Measurements from ENCODE around the gene MTAP.

The MTAP gene

GRCh38 chr9:21802418-21803000, at the start of gene MTAP:
TSS of gene MTAP (plus strand) at chr9:21802636. CDS start at chr9:21802749, 113 bp downstream.
- no peak for DNase-seq

DNA sequence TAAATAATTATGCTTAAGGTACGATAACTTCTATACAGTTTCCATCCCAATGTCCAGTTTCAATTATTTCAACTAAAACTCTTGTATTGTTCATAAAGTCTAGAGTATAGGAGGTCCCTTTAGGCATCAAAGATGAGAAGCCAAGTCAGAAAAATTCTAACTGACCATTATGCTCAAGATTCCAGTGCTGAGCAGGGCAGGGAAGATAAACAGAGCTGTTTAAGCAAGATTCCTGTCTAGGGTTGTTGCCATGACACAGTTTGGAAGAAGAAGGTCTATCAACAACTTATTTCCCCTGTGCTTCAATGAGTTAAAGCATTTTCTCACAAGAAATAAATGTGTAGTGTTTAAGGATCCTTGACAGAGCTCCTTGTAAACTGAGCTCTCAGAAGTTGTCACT, 48.9 kb upstream of the MTAP start:
- no peak for DNase-seq

DNA sequence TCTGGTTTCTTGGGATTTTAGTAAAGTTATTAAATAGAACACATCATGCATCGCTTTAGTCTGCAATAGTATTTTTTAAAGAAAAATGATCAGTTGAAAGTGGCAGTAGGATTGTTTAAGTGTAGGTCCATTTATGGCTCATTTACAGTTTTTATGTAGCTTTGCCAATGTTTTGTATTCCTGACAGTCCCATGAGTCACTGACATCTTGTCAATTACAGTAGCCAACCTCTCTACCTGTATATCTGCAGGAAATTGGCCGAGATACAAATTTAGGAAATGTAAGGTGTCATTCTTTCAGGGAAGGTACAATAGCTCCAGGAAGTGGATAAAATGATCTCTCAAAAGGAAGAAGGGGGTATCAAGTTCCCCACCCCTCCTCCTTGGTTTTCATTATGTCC, 47.7 kb upstream of the MTAP start:
- no peak for DNase-seq

- no peak for DNase-seq
Measured at GRCh38 chr9:21758540-21758939, 43.9 kb upstream of the MTAP start.

DNA sequence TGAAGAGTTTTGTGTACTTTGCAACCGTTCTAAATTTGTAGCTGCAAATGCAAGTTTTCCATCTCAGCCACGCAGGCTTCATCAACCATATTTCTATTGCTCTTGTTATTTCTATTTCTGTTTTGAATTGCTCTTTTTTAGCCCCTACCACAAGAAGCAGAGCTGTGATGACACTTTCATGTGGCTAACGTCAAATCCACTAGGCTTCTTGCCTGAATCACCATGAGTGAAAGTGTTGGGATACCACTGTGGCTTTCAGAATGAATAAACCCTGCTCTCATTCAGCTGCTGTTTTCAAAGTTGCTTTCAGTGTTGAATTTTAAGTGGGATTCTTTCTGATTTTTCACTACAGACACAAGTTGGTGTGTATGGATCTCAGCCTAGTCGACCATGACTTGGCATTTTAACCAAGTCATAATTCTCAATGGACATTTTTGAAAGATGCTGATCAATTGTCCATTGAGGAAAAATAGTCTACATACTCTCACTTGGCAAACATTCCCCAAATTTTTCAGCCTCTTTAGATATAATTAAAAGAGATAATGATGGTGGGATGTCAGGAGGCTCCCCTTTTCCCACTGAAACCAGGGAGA, 41.0 kb upstream of the MTAP start:
- no peak for DNase-seq

DNA sequence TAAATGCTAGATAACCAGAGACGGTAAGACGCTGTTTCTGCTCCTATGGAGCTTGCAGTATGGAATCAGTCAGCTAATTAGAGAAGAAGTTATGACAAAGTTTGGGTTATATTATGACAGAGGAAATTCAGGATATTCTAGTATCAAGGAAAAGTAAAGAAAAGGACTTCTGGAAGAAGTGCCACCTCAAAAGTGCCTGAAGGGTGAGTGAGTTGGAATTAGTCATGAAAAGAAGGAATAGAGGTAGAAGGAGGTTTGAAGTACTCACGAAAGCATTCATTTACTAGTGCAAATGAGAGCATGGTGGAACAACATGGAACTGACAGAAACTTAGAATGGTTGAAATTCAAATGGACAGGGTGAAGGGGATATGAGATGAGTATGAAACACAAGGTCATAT, 40.4 kb upstream of the MTAP start:
- no peak for DNase-seq

- DNase-seq, result no peak
Measured at GRCh38 chr9:21764846-21765245, 37.6 kb upstream of the MTAP start.

GRCh38 chr9:21766096-21766495, 36.3 kb upstream of the MTAP start:
- DNase-seq, result no peak

DNA sequence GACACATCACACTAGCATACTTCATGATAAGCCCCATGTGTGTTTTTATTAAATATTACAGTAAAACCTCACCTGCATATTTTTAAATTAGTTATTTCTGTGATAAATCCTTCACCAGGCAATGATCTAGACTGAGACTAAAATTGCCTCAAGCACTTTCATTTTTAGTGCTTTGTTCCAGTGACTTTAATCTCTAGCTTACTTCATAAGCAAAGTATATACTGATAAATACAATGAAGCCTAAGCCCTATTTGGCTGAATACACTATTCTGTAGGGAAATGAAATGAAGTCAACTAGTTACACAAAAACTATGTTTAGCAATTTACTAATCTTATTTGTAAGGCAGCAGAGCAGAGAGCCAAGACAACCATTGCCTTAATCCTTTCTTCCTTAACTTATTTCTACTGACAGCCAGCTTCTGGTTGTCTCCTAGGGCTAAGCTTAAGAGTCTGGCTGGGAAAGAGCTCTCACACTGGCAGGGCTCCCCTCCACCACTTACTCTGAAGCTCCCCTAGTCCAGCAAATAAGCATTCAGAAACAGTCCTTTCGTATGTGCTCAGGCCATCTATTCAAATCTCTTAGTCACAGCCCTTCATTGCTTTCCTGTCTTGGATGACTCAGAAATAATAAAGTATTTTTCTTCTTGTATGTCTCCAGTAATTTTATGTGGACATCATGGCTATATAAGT, 31.4 kb upstream of the MTAP start:
- no peak for DNase-seq

DNA sequence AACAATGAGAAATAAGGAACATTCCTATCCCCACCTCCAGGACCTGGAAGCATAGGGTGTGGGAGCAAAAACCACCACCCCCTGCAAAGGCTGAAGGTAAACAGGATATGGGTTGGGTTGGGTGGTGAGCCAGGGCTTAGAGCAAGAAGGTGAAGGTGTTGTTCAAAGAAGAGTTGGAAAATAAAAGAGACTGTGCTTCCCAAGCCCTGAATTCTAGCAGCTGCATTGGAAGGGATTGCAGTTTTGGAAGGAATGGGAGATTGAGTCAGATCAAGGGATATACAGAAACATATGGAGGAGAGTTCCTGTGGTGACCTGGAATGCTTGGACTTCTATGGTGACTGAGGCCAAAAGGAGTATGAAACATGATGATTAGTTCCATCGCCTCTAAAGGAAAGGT, 24.7 kb upstream of the MTAP start:
- DNase-seq, result no peak

- DNase-seq, result no peak
Measured at GRCh38 chr9:21778304-21778703, 24.1 kb upstream of the MTAP start.

- no peak for DNase-seq
Measured at GRCh38 chr9:21779397-21779796, 23.0 kb upstream of the MTAP start.

DNA sequence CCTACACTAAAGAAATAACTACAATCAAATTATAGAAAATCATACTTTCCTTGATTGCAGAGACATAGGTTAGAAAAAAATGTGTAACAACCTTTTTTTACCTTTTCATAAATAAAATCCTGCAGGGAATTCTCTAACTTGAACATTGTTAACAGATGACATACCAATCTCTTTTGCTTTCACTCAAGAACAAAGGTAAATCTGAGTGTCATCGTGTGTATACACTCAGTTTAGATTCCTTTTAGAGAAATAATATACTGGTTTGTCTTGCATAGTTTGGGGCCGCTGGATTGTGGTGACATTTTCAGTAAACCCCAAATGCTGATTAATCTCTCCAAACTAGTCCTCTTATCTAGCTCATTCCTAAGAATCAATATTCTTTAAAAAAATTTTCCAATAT, 20.8 kb upstream of the MTAP start:
- DNase-seq, result no peak

DNA sequence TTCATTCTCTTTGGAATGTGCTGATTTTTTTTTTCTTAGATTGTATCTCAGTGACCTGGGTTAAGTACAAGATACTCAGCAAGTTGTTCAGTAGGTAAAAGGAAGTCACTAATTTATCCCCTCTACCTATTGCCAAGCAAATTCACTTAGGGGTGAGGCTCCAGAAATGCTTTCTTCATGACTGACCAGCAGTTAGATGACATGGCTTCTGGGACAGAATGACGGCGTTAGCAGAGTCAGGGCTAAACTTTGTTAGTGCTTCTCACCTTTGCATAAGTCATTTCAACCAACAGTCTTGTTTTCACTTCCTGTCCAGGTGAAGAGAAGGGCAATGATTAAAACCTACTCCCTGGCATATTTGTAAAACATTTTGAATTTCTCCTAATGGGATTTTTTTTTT, 20.2 kb upstream of the MTAP start:
- no peak for DNase-seq

GRCh38 chr9:21788752-21789151, 13.7 kb upstream of the MTAP start:
- no peak for DNase-seq

DNA sequence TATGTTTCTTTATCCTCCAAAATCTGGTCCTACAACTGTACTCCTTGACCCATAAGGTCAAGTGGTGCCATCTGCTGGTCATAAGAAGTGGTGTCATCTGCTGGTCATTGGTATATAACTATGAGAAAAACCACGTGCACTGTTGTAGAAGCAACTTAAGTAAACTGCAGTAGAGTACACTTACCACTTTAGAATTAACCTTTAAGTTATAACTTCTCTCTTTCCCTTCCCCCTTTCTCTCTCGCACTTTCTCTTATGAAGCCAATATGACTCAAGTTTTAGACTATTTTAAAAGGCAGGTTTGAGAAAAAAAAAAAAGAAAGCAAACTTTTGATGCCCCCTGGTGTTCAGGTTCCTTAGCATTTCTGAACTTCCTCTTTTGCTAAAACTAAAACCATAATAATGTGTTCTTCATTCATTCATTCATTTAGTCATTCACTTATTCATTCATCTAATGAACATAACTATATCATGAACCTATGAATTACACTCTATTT, 12.8 kb upstream of the MTAP start:
- no peak for DNase-seq

- DNase-seq, result no peak
Measured at GRCh38 chr9:21795483-21795882, 7.0 kb upstream of the MTAP start.

DNA sequence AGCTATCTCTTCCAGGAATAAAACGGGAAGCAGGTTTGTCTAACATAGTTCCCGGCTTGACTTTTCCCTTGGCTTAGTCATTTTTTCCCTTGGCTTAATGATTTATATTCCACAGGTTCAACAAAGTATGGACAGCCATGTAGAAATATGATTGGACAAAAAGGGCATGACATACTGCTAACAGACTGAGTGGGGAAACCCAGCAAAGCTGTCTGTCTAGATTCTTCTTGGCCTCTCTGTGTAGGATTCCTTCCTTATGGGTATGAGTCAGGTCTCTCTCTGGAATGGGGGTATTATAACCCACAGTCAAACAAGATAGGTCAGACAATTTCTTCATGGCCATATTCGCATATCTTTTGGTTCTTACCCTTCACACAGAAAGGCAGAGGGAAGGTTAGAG, 5.7 kb upstream of the MTAP start:
- no peak for DNase-seq

- no peak for DNase-seq
Measured at GRCh38 chr9:21800931-21801682, 1.3 kb upstream of the MTAP start.

GRCh38 chr9:21801683-21802417, 586 bp upstream of the MTAP start:
- DNase-seq, result no peak

DNA sequence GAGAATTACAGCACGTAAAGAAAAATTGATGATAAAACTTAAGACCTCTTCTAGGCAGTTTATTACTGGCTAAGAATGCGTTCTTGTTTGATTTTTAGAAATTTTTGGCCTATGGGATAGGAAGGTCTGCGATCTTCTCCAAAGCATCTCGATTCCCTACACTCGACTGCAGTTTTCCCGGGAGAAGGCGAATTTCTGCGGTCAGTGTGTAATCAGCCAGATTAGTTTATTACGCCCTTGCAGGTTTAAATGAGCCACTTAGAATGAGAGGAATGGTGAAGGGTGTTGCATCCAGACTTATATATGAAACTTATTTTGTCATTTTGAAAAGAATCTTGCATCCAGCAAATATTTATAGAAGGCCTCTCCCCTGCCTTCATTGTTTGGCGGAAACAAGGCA, 1.2 kb downstream of the MTAP start:
- no peak for DNase-seq

GRCh38 chr9:21804331-21804730, 1.9 kb downstream of the MTAP start:
- no peak for DNase-seq

GRCh38 chr9:21804791-21805190, 2.4 kb downstream of the MTAP start:
- DNase-seq, result no peak

All from cortex of kidney (tissue), 1 donor.